GM19438 (cell line): ENCODE data around the gene CCNT2.
"Not testable (repeated sequence)": the region's sequence is repeated elsewhere in the genome, so short reads cannot be mapped to it uniquely, and the experiment has no call there.

Experiments used
- ATAC-seq: cut with Tn5 transposase; IDR thresholded peaks from one replicate; pipeline ENCODE4 v1.9.1; 2021; ENCODE audit warnings: low read depth; ENCODE audit not compliant: unreplicated experiment

Gene CCNT2

DNA sequence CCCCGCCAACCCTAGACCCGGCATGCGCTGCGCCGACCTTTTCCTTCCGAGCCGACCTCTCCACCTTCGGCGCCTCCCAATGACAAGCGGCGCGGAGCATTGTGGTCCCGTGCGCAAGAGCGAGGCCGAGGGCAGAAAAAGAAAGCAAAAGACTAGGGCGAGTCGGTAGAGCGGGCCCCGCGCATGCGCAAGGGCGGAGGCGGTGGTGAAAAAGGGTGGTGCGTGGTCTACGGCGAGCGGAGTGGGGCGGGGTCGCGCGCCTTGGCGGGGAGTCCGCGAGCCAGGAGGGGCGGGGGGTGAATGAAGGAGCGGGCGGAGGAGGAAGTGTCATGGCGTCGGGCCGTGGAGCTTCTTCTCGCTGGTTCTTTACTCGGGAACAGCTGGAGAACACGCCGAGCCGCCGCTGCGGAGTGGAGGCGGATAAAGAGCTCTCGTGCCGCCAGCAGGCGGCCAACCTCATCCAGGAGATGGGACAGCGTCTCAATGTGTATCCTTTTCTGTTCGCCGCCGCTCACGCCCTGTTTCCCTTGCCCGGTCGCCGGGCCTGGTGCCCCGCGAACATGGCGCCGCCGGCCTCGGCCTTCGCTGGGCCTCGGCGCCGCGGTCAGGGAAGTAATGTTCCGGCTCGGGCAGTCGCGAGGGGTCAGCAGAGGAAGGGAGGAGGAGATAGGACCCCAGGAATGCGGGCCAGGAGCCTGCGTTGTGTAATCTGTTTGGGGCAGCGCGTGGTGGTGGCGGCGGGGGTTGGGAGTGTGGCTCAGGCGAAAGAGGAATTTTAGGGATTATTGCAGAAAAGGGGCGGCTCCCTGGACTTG, at the start of gene CCNT2:
Gene CCNT2, plus strand, starts transcription at position 297 of the 815 bp plus-strand sequence. Its CDS starts 33 bp downstream, at position 330.
- ATAC-seq, result peak; percentile 86

DNA sequence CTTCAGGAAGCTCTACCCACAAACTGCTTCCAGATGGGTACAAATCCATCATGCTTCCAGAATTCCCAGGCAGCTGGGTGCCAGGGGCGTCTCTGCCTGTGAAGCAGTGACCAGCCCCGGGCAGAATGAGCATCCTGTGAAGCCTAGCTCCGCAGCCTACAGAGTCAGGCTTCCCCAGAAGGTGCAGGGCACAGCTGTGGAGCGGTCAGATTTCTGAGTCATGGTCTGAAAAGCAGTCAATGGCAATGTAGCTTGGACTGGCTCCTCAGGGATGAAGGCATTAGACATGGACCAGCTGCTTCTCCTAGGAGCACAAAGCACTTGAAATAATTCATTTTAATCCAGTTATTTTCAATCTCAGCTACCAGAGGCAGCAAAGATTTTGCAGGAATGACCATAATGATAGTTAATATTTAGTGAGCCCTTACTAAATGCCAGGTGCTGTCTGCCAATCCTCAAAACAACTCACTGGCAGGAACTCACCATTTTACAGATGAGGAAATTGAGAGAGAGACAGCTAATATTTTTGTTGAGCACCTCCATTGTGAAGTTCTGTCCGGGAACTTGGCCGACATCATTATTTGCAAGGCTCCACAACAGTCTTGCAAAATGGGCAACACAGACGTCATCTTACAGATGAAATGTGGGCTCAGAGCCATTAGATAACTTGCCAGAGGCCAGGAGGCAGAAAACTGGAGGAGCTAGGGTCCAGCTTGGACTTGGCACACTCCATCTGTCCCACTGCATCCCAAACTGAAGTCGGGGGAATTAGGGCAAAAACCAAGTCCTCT, 48.5 kb upstream of the CCNT2 start:
- no peak for ATAC-seq

DNA sequence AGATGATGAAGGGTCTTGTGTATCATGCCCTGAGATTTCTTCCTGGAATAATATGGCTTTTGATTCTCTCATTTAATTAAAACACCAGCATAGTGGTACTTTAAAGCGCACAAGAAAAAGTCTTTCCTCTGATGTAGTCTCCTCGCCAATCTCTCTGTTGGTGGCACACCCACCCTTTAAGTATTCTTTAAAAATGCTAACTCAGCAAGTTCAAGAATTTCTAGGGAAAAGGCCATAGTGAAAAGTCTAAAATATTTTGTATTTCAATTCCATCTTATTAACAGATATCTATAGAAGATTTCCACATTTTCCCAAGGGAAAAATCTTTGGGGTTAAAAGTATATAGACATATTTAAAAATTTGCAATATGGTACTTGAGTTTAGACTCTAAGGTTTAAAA, 45.5 kb upstream of the CCNT2 start:
- no peak for ATAC-seq

DNA sequence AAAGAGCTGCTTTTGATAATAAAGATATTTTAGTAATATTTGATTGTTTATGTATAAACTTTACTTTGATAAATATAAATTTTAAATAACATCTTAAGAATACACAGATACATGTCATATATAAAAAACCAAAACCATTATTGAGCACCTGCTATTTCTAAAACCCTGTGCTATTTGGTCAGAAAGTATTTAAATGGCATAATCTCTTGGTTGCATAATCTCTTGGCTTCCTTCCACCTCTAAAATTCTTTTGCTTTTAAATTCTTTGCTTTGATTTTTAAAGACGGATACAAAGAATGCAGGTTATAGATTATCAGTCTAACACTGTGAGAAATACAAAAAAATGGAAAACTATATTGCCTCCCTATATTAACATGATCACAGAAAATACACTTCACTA, 43.3 kb upstream of the CCNT2 start:
- no peak for ATAC-seq

DNA sequence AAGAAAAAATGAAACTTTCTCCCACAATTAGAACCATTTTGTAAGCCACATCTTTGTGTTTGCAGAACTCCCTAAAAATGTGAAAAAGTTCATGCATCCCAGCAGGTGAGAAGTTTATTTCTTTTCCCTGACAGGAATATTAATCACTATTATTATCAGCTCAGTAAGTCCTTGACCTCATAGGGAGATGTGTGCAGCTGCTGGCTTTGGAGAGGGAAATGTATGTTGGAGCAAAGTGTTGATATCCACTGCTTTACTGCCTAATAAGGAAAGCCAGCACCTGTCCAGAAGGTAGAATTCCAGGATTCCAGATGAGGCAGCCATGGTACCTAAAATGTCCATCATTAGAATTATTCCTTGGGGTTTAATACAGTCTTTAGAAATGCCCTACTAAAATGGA, 35.8 kb upstream of the CCNT2 start:
- no peak for ATAC-seq

DNA sequence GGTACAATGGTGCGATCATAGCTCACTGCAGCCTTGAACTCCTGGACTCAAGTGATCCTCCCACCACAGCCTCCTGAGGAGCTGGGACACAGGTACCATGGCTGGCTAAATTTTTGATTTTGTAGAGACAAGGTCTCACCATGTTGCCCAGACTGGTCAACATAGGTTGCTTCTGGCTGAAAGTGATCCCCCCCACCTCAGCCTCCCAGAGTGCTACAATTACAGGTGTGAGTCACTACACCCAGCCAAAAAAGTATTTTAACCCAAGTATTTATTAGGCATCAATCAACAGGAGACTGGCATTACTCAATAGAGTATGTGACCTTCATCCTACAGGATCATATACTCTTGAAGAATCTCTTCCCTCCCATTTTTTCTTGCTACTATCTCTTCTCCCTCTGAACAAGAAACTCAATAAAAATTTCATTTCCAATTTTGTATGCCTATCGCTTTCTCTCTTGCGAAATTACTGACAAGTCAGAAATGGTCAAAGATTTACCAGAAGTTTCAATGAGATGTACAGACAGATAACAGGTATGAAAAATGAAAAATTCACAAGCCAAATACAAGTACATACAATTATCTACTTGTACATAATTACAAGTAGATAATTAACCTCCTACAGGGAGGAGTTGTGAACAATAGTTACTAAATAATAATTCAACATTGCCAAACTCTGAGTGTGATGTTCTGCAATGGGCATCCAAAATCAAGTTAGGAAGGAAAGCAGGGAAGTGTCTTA, 34.9 kb upstream of the CCNT2 start:
- no peak for ATAC-seq

DNA sequence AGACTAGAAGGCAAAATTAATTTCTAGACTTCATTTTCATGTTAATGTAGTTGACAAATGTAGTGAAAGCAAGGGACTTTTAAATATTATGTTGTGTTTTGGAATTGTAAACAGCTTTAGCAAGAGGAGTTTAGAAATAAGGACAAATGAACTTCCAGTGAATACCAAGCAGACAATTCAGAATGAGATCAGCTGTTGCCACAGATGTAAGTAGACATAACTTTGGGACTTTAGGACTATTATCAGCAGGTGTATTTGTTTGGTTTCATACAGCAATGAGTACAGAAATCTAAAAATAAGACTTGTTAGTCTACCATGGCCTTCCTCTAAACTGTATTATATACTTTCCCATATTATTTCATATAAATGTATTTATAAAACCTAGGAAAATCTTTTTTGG, 34.2 kb upstream of the CCNT2 start:
- ATAC-seq, result no peak

DNA sequence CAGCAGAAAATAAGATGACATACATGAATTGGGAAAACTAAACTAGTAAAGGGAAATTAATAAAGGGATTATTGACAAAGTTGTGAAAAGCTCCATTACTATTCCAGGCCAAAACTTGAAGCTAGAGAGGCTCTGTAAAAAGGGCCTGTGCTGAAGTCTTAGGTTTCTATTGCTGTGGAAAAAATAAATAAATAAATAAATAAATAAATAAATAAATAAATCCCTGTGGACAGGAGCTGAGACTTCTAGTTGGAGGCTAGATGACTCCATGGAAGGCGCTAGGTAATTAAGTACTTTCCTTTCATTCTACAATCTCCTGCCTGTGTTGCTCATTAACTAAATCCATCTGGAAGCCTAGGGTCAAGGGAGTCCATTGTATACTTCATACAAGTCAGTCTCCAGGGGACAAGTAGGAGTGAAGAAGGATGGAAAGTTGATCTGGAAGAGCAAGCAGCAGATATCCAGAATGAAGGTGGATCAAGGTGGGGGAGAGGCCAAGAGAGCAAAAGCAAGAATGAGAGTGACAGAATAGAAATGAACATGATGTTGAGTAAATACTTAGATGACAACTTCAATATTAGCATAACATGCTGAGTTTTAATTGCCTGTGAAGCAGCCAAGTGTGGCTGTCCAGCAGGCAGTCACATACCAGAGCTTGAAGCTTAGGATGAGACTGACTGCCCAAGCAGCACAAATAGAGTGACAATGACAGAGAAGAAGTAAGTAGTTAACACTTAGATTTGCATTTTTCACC, 26.2 kb upstream of the CCNT2 start:
- ATAC-seq, result no peak

DNA sequence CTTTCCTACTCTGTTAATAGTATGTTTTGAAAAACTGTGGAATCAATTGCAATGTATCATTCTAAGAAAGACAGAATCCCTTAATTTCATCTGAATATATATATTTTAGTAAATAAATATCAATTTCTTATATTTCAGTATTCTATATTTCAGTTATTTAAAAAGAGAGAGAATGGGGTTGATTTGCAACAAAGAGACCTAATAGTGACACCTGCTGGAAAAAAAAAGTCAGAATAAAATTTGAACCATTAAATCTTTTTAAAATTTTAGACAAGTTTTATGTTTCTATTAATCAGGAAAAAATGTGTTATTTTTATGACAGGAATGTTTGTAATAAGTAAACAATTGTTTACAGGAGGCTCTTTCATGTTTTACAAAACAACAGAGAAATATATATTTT, 20.7 kb upstream of the CCNT2 start:
- no peak for ATAC-seq

DNA sequence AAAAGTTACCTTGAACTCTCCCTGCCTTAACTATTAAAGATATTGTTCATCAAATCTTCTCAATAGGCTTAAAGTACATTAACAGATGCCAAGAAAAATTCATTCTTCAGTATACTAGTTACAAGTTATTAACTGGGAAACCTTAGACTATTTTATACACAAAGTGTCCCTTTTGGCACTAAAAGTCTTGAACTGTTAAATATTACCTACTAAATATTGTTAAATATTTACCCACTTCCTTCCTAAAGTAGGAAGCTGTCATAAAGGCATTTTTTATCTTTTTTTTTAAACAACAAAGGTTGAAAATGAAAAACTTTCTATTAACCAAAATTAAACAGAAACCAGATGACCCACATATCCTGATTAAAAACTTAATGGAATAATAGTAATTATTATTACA, 19.4 kb upstream of the CCNT2 start:
- ATAC-seq, result no peak

DNA sequence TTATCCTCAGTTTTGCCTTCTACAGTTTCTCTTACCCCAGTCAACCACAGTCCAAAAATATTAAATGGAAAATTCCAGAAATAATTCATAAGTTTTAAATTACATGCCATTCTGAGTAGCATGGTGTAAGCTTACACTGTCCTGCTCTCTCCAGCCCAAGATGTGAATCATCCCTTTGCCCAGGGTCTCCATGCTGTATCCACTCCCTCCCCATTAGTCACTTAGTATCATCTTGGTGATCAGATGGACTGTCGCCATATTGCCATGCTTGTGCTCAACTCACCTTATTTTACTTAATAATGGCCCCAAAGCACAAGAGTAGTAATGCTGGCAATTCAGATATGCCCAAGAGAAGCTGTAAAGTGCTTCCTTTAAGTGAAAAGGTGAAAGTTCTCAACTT, 18.5 kb upstream of the CCNT2 start:
- no peak for ATAC-seq

DNA sequence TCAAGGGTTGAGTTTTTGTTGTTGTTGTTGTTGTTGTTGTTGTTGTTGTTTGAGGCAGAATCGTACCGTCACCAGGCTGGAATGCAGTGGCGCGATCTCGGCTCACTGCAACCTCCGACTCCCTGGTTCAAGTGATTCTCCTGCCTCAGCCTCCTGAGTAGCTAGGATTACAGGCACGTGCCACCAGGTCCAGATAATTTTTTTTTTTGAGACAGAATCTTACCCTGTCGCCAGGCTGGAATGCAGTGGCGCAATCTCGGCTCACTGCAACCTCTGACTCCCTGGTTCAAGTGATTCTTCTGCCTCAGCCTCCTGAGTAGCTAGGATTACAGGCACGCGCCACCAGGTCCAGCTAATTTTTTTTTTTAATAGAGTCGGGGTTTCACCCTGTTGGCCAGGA, 14.9 kb upstream of the CCNT2 start:
- not testable (repeated sequence) for ATAC-seq

DNA sequence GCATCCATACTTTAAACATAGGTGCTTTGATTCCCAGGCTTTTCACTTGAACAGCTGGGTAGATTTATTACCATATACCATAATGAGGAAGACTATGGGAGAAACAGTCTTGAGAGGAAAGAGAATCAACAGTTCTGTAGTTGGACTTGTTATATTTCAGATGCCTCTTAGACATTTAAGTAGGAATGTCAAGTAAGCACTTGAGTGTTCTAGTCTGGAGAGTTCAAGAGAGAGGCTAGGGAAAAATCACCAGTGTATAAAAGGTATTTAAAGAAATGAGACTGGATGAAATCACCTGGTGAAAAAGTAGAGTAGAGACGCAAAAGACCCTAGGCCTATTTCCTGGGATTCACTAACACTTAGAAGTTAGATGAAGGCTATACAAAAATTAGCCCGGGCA, 13.5 kb upstream of the CCNT2 start:
- no peak for ATAC-seq

DNA sequence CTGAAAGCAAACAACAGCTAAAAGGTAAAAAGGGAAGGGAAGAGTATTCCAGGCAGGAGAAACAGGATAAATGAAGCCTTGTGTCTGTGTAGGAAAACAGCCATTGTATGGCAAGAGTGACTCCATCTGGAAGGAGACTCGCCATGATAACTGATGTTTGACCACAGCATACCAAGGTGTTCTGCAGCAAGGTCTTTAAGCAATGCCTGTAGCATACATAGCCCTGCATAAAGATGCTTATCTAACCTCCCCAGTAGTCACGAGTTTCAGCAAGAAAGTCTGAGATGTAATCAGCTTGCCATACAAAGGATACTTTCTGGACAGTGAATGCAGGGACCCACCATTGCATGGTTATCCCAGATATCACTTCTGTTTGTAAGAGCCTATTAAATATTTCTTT, 11.9 kb upstream of the CCNT2 start:
- no peak for ATAC-seq

DNA sequence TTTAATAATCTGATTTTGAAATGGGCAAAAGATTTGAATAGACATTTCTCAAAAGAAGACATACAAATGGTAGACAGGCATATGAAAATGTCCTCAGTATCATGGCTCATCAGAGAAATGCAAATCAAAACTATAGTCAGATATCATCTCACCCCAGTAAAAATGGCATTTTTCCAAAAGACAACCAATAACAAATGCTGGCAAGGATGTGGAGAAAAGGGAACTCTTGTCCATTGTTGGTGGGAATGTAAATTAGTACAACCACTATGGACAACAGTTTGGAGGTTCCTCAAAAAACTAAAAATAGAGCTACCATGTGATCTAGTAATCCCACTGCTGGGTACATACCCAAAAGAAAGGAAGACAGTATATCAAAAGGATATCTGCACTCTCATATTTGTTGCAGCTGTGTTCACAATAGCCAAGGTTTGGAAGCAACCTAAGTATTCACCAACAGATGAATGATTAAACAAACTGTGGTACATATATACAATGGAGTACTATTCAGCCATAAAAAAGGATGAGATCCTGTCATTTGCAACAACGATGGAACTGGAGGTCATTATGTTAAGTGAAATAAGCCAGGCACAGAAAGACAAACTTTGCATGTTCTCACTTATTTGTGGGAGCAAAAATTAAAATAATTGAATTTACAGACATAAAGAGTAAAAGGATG, 11.0 kb upstream of the CCNT2 start:
- ATAC-seq, result not testable (repeated sequence)

DNA sequence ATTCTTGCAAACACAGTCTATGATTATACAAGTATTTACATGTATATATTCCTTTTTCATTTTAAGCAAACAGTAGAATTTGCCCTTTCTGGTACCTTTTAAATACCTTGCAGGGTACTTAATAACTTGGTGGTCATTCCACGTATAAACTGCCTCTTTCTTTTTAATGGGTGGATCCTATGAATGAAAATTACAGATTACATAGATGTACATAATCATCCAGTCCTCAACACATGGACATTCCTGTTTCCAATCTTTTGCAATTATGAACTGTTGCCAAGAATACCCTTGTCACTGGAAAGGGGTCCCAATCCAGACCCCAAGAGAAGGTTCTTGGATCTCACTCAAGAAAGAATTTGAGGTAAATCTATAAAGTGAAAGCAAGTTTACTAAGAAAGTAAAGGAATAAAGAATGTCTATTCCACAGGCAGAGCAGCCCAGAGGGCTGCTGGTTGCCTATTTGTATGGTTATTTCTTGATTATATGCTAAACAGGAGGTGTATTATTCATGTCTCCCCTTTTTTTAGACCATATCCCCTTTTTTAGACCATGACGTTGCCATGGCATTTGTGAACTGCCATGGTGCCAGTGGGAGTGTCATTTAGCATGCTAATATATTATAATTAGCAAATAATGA, 7.7 kb upstream of the CCNT2 start:
- ATAC-seq, result no peak

DNA sequence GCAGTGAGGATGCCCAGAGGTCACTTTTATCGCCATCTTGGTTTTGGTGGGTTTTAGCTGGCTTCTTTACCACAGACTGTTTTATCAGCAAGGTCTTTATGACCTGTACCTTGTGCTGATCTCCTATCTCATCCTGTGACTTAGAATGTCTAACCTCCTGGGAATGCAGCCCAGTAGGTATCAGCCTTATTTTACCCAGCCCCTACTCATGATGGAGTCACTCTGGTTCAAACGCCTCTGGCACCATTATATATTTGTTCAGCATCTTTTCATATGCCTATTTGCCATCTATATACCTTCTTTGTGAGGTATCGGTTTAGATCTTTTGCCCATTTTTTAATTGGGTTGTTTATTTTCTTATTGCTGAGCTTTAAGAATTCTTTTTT, 7.2 kb upstream of the CCNT2 start:
- no peak for ATAC-seq

DNA sequence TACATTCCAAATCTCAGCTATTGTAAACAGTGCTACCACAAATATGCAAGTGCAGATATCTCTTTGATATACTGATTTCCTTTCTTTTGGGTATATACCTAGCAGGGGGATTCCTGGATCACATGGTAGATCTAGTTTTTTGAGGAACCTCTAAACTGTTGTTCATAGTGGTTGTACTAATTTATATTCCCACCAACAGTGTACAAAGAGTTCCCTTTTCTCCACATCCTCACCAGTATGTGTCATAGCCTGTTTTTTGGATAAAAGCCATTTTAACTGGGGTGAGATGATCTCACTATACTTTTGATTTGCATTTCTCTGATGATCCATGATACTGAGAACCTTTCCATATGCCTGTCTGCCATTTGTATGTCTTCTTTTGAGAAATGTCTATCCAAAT, 6.3 kb upstream of the CCNT2 start:
- no peak for ATAC-seq

DNA sequence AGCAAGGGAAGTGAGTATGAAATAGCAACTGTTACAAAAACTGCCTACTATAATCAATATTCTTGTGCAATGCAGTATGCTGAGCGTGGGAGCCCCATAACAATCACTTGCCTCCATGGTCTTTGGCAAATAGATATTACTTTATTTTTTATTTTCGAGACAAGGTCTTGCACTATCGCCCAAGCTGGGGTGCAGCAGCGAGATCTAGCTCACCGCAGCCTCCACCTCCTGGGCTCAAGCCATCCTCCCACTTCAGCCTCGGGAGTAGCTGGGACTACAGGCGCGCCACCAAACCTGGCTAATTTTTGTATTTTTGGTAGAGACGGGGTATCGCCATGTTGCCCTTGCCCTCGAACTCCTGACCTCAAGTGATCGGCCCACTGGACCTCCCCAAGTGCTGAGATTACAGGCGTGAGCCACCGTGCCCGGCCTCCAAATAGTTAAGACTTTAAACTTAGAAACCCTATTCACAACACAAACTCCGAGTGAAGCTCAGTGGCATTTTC, 1.2 kb upstream of the CCNT2 start:
- no peak for ATAC-seq
